Activated CD4-positive, alpha-beta memory T cell treated with anti-CD3 and anti-CD28 coated beads for 36 hours (primary cell): ENCODE results near the gene CLMN. TPM values are rescaled to one million over a fixed set of nuclear protein-coding genes. Genes with fewer than 3 reads are reported as not detected.
A peak's percentile ranks its signal among the peaks of the same experiment; 100 is the strongest.

Source experiments
- CTCF ChIA-PET: fragments of 350-600 bp; sonication (Branson Sonifier 250); formaldehyde crosslinking; loops from one replicate; lab custom pipeline; 2021; ENCODE audit warnings: antibody characterized with exemption, inconsistent platforms; lab: Charles Lee
- POLR2A ChIA-PET: fragments of 350-600 bp; sonication (Branson Sonifier 250); formaldehyde crosslinking; loops from one replicate; lab custom pipeline; 2021; ENCODE audit warnings: antibody characterized with exemption; lab: Charles Lee
- DNase-seq: peaks from one replicate; pipeline ENCODE4 v3.0.0-alpha.2; 2020
- H3K27ac Mint-ChIP-seq: one replicate; pipeline ENCODE4 v1.8.0; 2021; ENCODE audit warnings: mixed read lengths
- H3K27me3 Mint-ChIP-seq: one replicate; pipeline ENCODE4 v1.8.0; 2021; ENCODE audit warnings: mixed read lengths
- H3K36me3 Mint-ChIP-seq: one replicate; pipeline ENCODE4 v1.8.0; 2021; ENCODE audit warnings: mixed read lengths
- H3K4me1 Mint-ChIP-seq: one replicate; pipeline ENCODE4 v1.8.0; 2021; ENCODE audit warnings: low read depth, mixed read lengths
- H3K4me3 Mint-ChIP-seq: one replicate; pipeline ENCODE4 v1.8.0; 2021; ENCODE audit warnings: mild to moderate bottlenecking, mixed read lengths
- H3K9me3 Mint-ChIP-seq: one replicate; pipeline ENCODE4 v1.8.0; 2021; ENCODE audit warnings: mixed read lengths
- intact Hi-C: fragments of 100-400 bp; cut with micrococcal nuclease; formaldehyde crosslinking; loops from one replicate; pipeline ENCODE4 v1.15.1; 2023
- total RNA-seq, 2 experiments: library from RNA; stranded (reverse); gene quantifications; one replicate each; pipeline ENCODE4 v1.2.3, GENCODE V29; 2021

CLMN gene
- total RNA-seq, 2 experiments from 2014 or later = 0.92 to 0.97 TPM

GRCh38 chr14:95296966-95297365 lies 22.7 kb downstream of the CLMN start:
- ChIA-PET CTCF (no interaction called here), POLR2A (no interaction called here)
- Mint-ChIP-seq H3K36me3 (no peaks in the 10 kb centered on the region), H3K9me3 (peaks cover 3% of the 10 kb centered on the region), H3K4me3 (no peak overlapping the region), H3K27ac (no peak overlapping the region), H3K27me3 (peaks cover 22% of the 10 kb centered on the region), H3K4me1 (no peaks in the 10 kb centered on the region)
- intact Hi-C loops = no loop called here
- DNase-seq = no peak

GRCh38 chr14:95295600-95296376 lies 23.9 kb downstream of the CLMN start:
- Mint-ChIP-seq H3K27me3 (peaks cover 22% of the 10 kb centered on the region), H3K27ac (no peak overlapping the region), H3K4me1 (peaks cover 3% of the 10 kb centered on the region), H3K9me3 (peaks cover 3% of the 10 kb centered on the region), H3K4me3 (no peak overlapping the region), H3K36me3 (no peaks in the 10 kb centered on the region)
- DNase-seq = no peak
- ChIA-PET POLR2A (no interaction called here), CTCF (no interaction called here)
- intact Hi-C loops = no loop called here

- no peaks in the 10 kb centered on the region for H3K36me3 Mint-ChIP-seq
- no peak overlapping the region for H3K4me3 Mint-ChIP-seq
- intact Hi-C loops = no loop called here
- peaks cover 3% of the 10 kb centered on the region for H3K9me3 Mint-ChIP-seq
- POLR2A ChIA-PET = no interaction called here
- DNase-seq = no peak
- H3K27me3 Mint-ChIP-seq = peaks cover 22% of the 10 kb centered on the region
- peaks cover 3% of the 10 kb centered on the region for H3K4me1 Mint-ChIP-seq
- CTCF ChIA-PET = no interaction called here
- no peak overlapping the region for H3K27ac Mint-ChIP-seq
These were observed 24.7 kb downstream of the CLMN start for GRCh38 chr14:95294834-95295599.

DNA sequence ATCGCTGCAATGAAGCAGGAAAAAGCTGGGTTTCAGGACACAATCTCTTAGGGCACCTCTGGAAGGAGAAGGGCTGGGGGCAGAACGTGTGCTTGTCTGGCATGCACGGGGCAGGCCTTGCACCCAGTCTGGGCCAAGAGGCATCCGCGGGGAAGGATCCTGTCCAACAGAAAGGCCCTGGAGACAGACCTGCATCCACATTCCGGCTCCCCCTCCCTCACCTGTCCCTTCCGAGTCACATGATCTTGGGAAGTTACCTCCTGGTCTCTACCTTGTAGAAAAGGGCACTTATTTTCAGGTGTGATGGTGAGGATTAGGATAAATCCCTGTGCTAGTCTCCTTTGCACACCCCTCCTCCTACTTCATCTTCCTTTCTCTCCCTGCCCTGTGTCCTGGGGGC lies 25.4 kb downstream of the CLMN start:
- Mint-ChIP-seq H3K36me3 (no peaks in the 10 kb centered on the region), H3K4me3 (no peak overlapping the region), H3K27me3 (peaks cover 19% of the 10 kb centered on the region), H3K27ac (no peak overlapping the region), H3K9me3 (peaks cover 3% of the 10 kb centered on the region), H3K4me1 (peaks cover 3% of the 10 kb centered on the region)
- ChIA-PET POLR2A (no interaction called here), CTCF (no interaction called here)
- DNase-seq = no peak
- intact Hi-C loops = no loop called here

GRCh38 chr14:95293449-95293848 lies 26.3 kb downstream of the CLMN start:
- DNase-seq = no peak
- H3K27ac Mint-ChIP-seq = no peak overlapping the region
- H3K27me3 Mint-ChIP-seq = peaks cover 23% of the 10 kb centered on the region
- no peak overlapping the region for H3K4me3 Mint-ChIP-seq
- intact Hi-C loops = no loop called here
- H3K4me1 Mint-ChIP-seq = peaks cover 3% of the 10 kb centered on the region
- H3K9me3 Mint-ChIP-seq = peaks cover 3% of the 10 kb centered on the region
- POLR2A ChIA-PET = no interaction called here
- H3K36me3 Mint-ChIP-seq = no peaks in the 10 kb centered on the region
- CTCF ChIA-PET = no interaction called here

GRCh38 chr14:95292660-95293425 lies 26.9 kb downstream of the CLMN start:
- peaks cover 3% of the 10 kb centered on the region for H3K9me3 Mint-ChIP-seq
- peaks cover 3% of the 10 kb centered on the region for H3K4me1 Mint-ChIP-seq
- DNase-seq = no peak
- H3K27ac Mint-ChIP-seq = no peak overlapping the region
- ChIA-PET CTCF (no interaction called here), POLR2A (no interaction called here)
- no peak overlapping the region for H3K4me3 Mint-ChIP-seq
- intact Hi-C loops = no loop called here
- H3K27me3 Mint-ChIP-seq = peaks cover 24% of the 10 kb centered on the region
- no peaks in the 10 kb centered on the region for H3K36me3 Mint-ChIP-seq

DNA sequence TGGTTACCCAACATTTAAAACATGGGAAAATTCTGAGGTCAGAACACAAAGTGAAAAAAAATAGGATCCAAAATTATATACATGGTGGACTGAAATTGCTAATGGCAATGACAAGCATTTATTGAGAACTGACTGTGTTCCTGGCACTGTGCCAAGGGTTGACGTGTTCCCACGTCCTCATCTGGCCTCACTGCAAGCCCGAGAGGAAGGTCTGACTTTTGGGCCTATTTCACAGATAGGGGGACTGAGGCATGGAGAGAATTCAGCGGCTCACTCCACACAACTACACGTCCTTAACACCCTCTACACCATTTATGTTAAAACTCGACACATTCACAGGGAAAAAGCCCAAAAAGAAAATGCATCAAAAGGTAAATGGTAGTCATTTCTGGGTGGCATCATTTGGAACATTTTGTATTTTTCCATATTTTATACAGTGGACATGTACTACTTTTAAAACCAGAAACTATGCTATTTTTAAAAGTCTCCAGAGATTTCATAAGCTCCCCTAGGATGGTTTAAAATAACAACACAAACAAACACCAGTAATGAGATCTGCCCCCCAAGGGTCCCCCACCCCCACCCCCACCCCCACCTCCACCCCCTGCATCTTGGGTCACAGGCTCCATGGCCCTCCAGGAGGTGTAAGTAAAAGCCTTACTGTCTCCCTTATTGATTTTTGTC lies 27.7 kb downstream of the CLMN start:
- Mint-ChIP-seq H3K27me3 (peaks cover 29% of the 10 kb centered on the region), H3K27ac (no peak overlapping the region), H3K4me1 (peaks cover 3% of the 10 kb centered on the region), H3K9me3 (peaks cover 3% of the 10 kb centered on the region), H3K4me3 (no peak overlapping the region), H3K36me3 (no peaks in the 10 kb centered on the region)
- POLR2A ChIA-PET = no interaction called here
- peak; percentile 26 for DNase-seq
- intact Hi-C loops = no loop called here
- CTCF ChIA-PET = no interaction called here

DNA sequence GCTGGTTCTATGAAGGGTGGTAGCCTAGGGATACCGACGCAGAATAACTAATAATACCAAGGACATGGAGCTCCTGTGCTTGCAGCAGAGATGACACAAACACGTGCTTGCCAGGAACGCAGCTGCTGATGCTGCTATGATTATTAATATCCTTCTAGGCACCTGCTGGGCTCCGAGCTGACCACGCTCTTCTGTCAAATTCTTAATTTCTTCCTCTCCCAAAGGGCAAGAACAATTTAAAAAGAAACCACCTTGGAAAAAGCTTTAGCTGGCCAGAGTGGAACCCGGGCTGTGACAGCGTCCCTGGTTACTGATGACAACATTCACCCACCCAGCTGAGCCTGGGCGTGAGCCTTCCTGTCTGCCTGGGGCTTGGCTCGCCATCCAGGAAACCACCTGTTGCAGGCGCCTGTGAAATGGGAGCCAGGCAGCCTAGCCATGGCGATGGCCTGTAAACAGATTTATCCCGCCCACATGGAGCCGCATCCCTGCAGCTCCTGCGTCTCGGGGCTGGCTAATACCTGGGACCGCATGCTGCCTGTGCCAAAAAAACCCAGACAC lies 28.8 kb downstream of the CLMN start:
- H3K36me3 Mint-ChIP-seq = no peaks in the 10 kb centered on the region
- POLR2A ChIA-PET = no interaction called here
- H3K4me1 Mint-ChIP-seq = peaks cover 3% of the 10 kb centered on the region
- H3K27ac Mint-ChIP-seq = no peak overlapping the region
- H3K9me3 Mint-ChIP-seq = peaks cover 1% of the 10 kb centered on the region
- intact Hi-C loops = no loop called here
- no peak overlapping the region for H3K4me3 Mint-ChIP-seq
- H3K27me3 Mint-ChIP-seq = peaks cover 27% of the 10 kb centered on the region
- DNase-seq = no peak
- CTCF ChIA-PET = interaction anchor here (0.6 kb wide), 1 partner anchor 749 kb away, joined by 3 read pairs; no protein-coding TSS in a partner anchor

GRCh38 chr14:95290021-95290420 lies 29.7 kb downstream of the CLMN start:
- CTCF ChIA-PET = no interaction called here
- POLR2A ChIA-PET = no interaction called here
- Mint-ChIP-seq H3K4me1 (peaks cover 3% of the 10 kb centered on the region), H3K4me3 (no peak overlapping the region), H3K27ac (no peak overlapping the region), H3K36me3 (no peaks in the 10 kb centered on the region), H3K27me3 (peaks cover 27% of the 10 kb centered on the region), H3K9me3 (no peaks in the 10 kb centered on the region)
- intact Hi-C loops = no loop called here
- no peak for DNase-seq

- no peak overlapping the region for H3K4me3 Mint-ChIP-seq
- CTCF ChIA-PET = no interaction called here
These were observed 30.2 kb downstream of the CLMN start for GRCh38 chr14:95289323-95290010.

DNA sequence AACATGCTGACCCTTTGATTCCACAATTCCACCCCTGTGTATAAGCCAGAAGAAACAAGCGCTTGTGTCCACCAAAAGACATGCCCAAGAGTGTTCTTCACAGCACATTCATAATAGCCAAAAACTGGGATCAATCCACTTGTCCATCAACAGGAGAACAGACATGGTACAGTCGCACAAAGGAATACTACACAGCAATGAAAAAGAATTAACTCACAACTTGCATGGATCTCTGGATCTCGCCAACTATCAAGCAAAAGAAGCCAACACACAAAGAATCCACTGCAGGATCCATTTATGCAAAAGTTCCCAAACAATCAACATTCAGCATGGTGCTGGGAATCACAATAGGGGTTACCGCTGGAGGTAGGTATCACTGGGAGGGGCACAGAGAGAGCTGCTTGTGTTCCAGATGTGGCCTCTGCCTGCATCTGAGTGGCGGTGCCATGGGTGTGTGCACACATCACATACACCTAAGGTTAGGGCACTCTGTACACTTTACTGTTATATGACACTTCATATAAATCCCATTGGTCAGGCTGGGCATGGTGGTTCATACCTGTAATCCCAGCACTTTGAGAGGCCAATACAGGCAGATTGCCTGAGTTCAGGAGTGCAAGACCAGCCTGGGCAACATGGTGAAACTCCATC lies 30.9 kb downstream of the CLMN start:
- no peak overlapping the region for H3K4me3 Mint-ChIP-seq
- ChIA-PET POLR2A (no interaction called here), CTCF (no interaction called here)
- H3K27ac Mint-ChIP-seq = no peak overlapping the region
- intact Hi-C loops = no loop called here
- DNase-seq = no peak
- no peaks in the 10 kb centered on the region for H3K36me3 Mint-ChIP-seq
- H3K27me3 Mint-ChIP-seq = peaks cover 22% of the 10 kb centered on the region
- H3K4me1 Mint-ChIP-seq = peaks cover 3% of the 10 kb centered on the region
- H3K9me3 Mint-ChIP-seq = no peaks in the 10 kb centered on the region

More at GRCh38 chr14:95289323-95290010, 30.2 kb downstream of the CLMN start:
- intact Hi-C loops = no loop called here
- POLR2A ChIA-PET = no interaction called here
- Mint-ChIP-seq H3K27me3 (peaks cover 27% of the 10 kb centered on the region), H3K9me3 (no peaks in the 10 kb centered on the region), H3K4me1 (peaks cover 3% of the 10 kb centered on the region), H3K36me3 (no peaks in the 10 kb centered on the region), H3K27ac (no peak overlapping the region)
- no peak for DNase-seq
